GM18511 (cell line): ENCODE results near the gene B4GAT1.
"Not testable (repeated sequence)": the region's sequence is repeated elsewhere in the genome, so short reads cannot be mapped to it uniquely, and the experiment has no call there.

Experiments
- ATAC-seq: cut with Tn5 transposase; IDR thresholded peaks from one replicate; pipeline ENCODE4 v1.9.1; 2021; ENCODE audit warnings: mild to moderate bottlenecking, moderate library complexity; ENCODE audit not compliant: unreplicated experiment

The B4GAT1 gene

DNA sequence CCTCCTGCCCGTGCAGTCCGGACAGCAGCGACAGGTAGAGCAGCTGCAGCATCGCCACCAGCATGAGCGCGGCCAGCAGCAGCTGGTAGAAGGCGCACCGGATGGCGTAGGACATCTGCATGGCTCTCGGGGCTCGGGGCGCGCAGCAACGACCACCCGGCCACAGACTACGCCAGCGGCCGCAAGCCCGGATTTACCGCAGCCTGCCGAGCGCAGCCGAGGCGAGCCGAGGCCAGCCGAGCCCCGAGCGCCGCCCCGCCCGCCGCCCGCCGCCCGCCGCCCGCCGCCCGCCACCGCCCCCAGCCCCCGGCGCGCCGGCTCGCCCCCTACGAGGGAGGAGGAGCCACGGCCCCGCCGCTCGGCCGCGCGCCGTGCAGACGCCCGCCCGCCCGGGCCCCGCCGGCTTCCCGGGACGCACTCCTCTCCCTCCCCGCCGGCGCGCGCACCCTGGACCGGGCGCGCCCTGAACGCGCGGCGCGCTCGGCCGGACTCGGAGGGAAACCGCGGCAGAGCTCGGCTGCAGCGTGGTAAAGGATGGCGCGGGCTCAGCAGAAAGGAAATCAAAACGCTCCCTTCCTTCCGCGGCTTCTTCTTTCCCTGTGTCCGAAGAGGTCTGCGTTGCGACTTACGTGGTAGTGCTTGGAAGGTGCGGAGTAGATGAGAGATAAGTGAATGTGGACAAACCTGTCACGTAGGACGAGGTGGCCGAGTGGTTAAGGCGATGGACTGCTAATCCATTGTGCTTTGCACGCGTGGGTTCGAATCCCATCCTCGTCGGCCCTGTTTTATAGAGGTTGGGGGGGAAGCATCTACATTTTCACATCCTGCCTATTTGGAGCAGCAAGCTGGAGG is at the start of gene B4GAT1:
B4GAT1 (minus strand) TSS at position 205 of the 852 bp plus-strand sequence; CDS start at position 121, 84 bp downstream.
- peak; percentile 54 for ATAC-seq

DNA sequence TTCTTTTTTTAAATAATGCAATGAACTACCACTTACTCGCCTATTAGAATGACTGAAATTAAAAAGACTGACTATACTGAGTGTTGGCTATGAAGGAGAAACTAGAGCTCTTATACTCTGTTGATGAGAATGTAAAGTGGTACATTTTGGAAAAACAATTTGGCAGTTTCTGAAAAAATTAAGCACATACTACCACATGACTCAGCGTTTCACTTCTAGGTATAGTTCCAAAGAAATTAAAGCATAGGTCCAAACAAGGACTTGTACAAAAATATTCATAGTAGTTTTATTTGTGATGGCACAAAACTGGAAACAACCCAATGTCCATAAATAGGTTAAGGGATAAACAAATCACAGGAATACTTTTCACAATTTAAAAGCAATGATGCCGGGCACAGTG is 46.5 kb upstream of the B4GAT1 start:
- ATAC-seq, result no peak

DNA sequence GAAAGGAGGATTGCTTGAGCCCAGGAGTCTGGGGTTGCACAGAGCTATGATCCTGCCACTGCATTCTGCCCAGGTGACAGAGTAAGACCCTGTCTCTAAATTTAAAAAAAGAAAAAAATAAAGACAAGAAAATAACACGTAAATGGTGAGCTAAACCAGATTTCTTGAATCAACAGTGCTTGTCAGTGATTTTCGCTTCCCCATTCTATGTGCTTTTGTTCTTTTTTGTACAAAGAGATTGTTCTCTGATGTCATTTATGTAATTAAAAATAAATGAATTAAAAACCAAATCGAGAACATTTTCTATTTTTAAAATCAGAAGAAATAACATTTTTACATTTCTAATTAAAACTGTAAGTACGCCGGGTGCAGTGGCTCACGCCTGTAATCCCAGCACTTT is 43.9 kb upstream of the B4GAT1 start:
- ATAC-seq, result no peak

DNA sequence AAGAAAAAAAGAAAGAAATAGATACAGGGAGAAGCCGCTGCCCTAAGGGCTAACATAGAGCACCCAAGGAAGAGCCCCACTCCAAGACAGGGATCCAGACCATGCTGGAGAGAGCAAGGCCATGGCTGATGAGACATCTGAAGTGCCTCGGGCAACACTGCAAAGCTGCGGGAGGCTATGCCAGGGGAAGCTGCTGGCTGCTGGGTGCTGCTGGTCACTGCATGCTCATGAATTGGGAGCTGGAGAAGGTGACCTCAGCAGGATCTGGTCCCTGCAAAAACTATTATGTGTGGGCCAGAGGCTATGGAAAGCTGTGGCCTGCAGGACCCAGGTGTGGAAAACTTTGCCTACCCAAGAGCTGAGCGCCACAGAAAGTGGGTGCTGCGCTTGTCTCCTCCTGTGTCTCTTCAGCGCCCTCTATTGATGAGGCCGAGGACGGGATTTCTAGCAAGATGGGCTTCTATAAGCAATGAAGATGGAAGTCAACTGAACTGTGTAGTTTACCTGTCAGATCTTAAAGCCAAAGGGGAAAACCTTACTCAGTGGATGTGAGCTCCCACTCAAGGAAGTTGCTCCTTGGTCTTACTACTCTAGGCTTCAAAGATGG is 41.5 kb upstream of the B4GAT1 start:
- no peak for ATAC-seq

DNA sequence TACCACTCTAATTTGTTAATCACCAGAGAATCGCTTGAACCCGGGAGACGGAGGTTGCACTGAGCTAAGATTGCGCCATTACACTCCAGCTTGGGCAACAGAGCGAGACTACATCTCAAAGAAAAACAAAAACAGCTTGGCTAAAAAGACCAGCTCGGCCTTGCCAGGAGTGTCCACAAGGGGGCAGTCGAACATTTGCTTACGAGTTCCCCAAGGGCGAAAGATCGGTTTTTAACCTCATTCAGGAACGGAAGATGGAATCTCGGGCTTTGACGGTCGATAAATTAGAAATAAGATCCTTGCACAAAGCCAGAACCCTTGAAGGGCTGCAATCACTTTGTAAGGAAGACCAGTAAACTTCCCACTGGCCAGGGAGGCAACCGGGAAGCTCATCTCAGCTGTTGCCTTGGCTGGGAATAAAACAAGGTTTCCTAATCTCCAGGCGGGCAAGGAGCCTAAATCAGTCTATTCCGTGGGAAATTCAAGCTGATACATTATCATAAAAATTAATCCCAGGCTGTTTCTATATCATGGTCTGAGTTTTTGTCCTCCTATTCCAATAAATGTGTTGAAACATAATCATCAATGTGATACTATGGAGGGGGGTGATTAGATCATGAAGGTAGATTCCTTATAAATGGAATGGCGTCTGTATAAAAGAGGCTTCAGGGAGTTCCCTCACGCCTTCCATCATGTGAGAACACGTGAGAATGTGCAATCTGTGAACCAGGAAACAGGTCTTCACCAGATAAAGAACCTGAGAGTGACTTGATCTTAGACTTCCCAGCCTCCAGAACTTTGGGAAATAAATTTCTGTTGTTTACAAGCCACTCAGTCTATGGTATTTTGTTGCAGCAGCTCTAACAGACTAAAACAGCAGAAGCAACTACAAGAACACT is 39.0 kb upstream of the B4GAT1 start:
- no peak for ATAC-seq

DNA sequence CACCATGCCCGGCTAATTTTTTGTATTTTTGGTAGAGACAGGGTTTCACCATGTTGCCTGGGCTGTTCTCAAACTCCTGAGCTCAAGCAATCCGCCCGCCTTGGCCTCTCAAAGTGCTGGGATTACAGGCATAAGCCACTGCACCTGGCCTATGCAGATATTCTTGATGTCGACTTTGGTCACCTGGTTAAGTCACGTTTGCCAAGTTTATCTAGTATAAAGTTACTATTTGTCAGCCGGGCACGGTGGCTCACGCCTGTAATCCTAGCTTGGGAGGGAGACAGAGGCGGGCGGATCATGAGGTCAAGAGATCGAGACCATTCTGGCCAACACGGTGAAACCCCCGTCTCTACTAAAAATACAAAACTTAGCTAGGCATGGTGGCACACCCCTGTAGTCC is 36.9 kb upstream of the B4GAT1 start:
- ATAC-seq, result not testable (repeated sequence)

DNA sequence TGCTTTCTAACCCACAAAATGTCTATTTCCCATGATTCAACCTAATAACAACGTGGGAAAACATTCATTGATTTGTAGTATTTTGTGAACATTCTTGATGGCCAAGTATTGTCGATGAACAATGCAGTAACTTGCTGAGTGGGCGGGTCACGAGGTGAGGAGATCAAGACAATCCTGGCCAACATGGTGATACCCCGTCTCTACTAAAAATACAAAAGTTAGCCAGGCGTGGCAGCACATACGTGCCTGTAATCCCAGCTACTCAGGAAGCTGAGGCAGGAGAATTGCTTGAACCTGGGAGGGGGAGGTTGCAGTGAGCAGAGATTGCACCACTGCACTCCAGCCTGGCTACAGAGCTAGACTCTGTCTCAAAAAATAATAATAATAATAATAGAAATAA is 32.8 kb upstream of the B4GAT1 start:
- not testable (repeated sequence) for ATAC-seq

DNA sequence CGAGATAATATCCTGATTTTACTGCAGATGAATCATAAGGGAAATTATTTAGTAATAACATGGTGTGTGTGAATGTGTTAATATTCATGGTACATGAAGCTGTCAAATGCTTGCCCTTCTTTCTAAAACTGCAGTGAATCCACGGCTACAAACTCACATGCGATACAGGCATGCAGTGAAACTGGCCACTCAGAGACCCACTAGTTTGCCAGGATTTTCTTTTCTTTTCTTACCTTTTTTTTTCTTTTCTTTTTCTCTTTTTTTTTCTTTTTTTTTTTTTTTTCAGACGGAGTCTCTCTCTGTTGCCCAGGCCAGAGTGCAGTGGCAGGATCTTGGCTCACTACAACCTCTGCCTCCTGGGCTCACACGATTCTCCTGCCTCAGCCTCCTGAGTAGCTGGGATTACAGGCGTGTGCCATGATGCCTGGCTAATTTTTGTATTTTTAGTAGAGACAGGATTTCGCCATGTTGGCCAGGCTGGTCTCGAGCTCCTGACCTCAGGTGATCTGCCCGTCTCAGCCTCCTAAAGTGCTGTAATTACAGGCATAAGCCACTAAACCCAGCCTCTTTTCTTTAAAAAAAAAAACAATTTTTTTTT is 26.4 kb upstream of the B4GAT1 start:
- ATAC-seq, result not testable (repeated sequence)

DNA sequence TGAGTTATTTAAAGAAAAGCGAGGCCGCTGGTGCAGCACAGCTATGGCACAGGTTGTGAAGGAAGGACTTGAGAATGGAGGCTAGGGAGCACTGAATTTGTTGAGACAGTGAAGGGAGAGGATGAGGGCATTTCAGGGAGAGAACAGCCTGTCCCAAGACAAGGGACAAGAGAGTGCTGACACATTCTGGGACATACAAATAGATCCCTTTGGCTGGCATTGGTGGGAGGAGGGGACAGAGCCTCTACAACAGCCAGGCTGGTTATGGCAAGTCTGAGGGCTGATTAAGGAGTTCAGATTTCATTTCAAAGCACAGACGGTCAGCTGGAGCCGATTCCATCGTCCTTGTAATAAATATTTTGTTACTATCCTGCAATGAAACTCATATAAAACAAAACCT is 25.8 kb upstream of the B4GAT1 start:
- ATAC-seq, result no peak

DNA sequence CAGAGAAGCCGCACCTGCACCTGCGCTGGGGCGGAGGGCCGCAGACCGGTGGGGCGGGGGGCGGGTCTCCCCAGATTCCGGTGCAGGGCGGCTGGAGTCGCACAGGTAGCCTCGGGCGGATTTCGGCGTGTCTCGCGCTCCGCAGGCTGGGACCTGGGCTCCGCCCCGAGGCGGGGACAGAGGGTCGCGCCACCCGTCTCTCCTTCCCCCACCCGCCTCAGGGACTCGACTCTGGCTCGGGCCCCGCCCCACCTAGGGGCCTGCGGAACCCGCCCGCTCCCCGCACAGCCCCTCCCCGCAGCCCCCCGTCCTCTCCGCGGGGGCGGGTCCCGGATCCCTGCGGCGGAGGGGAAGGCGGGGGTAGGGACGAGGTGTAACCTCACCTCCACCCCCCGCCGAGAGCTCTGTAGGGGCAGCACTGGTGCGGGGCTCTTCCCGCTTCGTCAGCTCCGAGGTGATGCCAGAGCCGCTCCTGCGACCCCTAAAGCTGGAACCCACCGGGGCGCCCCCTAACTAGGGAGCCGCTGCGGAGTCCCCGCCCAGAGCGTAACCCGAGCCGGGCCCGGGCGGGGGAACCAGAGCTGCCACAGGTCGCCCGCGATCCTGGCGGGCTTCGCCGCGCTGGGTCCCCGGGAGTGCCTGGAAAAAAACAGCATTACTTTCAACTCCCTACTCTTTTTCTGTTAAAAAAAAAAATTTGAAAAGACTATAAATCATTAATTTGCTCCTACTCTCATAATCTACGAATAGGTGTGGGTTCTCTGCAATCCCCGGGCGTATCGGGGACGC is 24.4 kb upstream of the B4GAT1 start, which contains the start of gene SLC29A2:
SLC29A2 (minus strand) TSS at position 134 of the 789 bp plus-strand sequence. CDS start 169 bp downstream, outside the sequence.
- peak; percentile 73 for ATAC-seq

DNA sequence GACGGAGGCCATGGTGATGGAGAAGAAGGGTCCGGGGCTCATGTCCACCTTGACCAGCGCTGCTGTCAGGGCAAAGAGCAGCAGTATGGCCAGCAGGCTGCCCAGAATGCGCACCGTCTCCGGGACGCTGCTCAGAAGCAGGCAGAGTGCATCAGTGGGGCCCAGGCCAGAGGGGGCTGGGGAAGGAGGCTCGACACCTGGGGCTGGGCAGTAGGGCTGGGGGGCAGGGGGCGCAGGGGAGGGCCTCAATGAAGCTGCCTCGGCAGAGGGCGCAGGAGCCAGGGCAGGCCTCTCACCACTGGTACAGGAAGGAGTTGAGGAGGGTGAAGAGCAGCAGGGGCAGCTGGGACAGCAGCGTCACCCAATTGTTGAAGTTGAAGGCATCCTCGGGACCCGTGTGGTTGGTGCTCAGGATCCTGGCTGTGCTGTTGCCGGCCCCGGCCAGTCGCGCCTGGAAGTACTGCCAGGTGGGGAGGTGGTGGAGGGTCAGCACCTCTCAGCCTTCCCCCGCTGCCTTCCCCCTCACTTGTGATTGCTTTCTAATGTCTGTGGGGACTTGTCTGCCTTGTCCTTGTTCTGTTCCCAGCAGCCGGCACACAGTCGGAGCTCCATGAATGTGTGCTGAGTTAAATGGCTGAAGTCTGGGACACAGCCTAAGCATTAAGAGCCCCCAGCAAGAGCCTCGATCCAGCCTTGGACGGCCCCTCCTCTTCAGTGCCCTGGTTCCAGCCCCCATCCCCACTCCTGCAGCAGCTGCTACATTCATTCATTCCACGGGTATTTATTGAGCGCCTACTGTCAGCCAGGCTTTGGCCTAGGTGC is 21.9 kb upstream of the B4GAT1 start:
- no peak for ATAC-seq

DNA sequence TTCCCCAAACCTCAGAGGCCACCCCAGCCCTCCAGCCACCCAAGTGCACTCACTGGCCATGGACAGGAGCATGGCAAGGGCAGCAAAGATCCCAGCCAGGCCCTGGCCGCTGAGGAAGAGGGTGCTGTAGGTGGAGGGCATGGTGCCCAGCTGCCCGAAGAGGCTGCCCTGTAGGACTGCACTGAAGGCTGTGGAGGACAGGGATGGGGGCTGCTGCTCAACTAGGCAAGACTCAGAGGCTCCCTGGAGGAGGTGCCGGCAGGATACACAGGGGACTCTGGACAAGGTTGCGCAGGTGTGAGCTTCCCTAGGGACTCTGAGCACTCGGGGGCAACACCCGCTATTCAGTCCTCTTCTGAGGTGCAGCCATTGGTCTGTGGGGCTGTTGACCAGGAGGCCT is 21.1 kb upstream of the B4GAT1 start:
- ATAC-seq, result no peak

DNA sequence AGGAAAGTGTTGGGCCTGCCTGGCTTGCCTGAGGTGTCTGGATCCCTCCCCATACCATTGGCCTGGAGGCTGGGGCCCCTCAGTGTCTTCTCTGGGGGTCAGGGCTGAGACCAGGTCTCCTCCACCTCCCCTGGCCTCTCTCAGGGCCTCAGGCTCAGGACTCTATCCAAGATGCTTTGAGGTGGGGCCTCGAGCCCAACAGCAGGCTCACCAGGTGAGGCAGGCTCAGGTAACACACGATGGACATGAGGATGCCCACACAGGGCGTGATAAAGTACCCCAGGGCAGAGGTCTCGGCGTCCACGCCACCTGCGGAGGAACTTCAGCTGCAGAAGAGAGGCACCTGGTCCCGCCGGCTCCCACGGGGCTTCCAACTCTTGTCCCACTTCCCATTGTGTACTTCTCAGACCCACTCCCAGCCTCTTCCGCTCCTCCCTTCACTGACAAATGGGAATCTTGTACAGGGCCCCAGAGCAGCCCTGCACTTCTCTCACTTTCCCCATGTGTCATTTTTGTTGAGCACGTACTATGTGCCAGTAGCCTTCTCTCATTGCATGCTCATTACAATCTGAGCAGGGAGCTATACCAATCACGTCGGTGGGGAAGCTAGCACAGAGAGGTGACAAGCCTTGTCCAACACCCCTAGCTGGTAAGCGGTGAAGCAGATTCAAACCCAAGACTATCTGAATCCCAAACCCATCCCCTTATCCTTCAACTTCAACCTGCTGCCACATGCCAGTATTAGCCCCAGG is 20.3 kb upstream of the B4GAT1 start:
- ATAC-seq, result no peak

DNA sequence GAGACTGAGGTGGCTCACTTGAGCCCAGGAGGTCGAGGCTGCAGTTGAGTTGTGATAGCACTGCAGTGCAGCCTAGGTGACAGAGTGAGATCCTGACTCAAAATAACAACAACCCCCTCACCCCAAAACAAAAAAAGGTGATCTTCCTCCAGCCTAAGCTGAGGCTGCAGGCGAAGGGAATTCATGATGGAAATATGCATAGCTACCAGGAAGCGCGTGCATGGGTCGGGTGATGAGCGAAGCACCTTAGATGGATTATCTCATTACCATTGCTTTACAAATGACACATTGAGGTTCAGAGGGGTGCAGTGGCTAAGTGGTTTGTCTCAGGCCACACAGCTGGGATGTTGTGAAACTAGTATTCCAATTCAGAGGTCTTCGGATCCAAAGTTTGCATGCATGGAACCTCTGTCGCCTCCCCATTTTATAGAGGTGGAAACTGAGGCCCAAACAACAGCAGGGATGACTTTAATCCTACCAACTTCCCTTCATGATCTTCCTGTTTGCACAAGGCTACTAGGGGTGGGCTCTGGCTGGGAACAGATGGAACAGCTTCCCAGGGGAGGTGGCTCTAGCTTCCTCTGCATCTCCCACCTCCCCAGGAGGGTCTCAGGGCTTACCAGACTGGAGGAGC is 19.5 kb upstream of the B4GAT1 start:
- no peak for ATAC-seq

DNA sequence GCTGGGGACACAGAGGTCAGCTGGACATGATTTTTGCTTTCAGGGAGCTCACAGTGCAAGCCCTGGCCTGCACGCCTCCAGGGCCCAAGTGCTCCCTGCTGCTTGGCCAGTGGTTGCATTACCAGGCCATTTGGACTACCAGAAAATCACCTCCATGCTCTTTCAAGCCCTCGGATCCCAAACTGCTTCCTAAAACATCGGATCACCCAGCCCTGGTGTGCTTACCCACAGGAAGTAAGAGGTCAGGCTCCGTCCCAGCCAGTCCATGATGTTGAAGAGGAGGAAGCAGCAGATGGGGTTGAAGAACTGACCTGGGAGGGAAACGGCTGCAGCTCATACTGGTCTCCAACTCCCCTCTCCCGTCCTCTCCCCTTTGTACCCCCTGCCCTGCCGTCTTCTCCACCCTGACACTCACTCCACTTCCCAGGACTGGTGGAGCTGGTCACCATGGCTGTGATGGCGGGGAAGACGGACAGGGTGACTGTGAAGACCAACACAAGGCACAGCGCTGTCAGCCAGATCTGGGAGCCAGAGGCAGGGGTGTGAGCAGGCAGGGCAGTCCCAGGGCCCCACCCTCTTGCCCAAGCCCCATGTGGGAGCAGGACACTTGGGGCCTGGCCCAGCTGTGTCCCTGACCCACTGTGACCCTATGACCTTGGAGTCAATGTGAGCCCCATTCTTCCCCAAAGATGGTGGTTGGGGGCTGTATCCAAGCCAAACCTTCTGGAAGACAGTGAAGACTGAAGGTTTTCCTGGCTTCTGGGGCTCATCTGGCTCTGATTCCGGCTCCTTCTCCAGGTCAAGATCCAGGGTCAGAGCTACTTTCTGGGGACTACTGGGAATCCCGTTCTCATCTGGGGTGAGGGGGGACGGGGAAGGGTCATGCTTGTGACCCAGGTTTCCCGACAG is 18.5 kb upstream of the B4GAT1 start:
- ATAC-seq, result no peak

DNA sequence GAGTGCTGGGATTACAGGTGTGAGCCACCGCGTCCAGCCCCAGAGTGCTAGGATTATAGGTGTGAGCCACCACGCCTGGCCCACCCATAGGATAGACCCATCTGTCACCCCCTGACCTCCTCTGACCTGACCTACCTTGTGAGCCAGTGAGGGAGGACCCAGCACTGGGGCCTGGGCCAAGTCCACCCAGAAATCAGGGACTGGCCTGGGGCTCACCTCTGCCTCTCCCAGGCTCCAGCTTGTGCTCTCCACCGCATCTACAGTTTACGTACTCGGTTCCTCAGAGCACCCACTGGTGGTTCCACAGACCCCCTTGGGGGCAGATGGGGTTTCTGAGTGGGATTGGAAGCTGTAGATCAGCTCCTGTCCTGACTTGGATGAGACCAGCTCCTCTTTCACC is 17.7 kb upstream of the B4GAT1 start:
- ATAC-seq, result no peak
